SKM-1 (cell line): ENCODE results near the gene NSUN4.
A peak's percentile ranks its signal among the peaks of the same experiment; 100 is the strongest.
"Not testable (repeated sequence)": the region's sequence is repeated elsewhere in the genome, so short reads cannot be mapped to it uniquely, and the experiment has no call there.

ENCODE experiments used
- DNase-seq: peaks from one replicate; lab custom pipeline; 2025; ENCODE audit not compliant: unreplicated experiment; lab: John Stamatoyannopoulos, UW

NSUN4 gene

DNA sequence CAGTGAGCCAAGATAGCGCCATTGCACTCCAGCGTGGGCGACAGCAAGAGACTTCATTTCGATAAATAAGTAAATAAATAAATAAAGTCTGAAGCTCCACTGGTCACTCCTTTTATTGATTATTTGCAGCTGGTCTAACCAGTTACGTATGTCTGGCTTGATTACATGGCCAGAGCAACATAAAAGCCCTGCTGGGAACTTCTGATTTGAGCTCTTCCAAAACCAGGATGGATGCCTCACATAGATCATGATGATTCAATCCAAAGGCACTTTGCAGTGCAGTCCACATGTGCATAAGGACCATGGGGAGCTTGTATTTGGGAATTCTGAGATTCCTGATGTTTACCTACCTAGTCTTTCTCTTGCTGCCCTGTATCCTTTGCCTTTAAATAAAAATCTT lies 24.0 kb downstream of the NSUN4 start:
- no peak for DNase-seq

- DNase-seq = not testable (repeated sequence)
Observed at GRCh38 chr1:46365796-46366195, 25.2 kb downstream of the NSUN4 start.

DNA sequence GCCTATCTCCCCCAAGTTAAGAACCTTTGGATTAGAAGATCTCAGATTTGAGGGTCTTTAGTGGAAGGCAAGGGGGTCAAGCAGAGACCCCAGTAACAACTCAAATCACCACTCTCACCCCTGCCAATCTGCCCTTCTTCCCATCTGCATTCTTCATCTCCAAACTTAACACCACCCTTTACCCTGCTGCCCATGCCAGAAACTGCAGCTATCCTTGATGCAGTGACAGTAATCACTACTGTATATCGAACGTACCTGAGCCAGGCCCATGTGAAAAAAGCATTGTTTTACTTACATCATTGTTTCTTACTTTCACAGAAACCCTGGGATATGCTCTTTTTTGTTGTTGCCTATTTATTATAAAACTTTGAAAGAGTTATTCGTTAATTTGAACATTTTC lies 26.5 kb downstream of the NSUN4 start:
- no peak for DNase-seq

- not testable (repeated sequence) for DNase-seq
Observed at GRCh38 chr1:46367701-46368100, 27.1 kb downstream of the NSUN4 start.

DNA sequence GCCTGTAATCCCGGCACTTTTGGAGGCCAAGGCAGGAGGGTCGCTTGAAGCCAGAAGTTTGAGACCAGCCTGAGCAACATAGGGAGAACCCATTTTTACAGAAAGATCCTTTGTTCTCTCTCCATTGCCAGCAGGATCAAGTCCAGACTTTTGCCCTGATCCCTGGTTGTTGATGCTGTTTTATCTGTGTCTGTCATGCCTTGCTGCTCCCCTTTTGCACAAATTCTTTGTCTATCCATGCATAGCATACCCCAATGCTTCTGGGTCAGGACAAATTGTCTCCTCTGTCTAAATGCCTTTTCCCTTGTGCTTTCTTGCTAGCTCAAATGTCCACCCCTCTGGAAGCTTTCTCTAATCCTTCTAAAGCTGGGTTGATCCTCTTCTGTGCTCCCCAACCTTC lies 28.2 kb downstream of the NSUN4 start:
- DNase-seq = no peak

- no peak for DNase-seq
Observed at GRCh38 chr1:46369542-46370213, 29.1 kb downstream of the NSUN4 start.

- no peak for DNase-seq
Observed at GRCh38 chr1:46370214-46370633, 29.6 kb downstream of the NSUN4 start.

DNA sequence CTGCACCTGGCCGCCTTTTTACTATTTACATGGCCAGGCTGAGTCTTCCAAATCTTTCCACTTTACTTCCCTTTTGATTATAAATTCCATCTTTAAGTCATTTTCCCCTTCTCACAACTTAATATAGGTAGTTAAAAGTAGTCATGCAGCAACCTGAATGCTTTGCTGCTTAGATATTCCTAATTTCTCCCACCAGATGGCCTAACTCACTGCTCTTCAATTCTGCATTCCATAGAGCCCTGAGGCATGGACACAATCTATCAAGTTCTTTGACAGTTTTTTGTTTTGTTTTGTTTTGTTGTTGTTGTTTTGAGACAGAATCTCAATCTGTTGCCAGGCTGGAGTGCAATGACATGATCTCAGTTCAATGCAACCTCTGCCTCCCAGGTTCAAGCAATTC lies 31.8 kb downstream of the NSUN4 start:
- DNase-seq = no peak

DNA sequence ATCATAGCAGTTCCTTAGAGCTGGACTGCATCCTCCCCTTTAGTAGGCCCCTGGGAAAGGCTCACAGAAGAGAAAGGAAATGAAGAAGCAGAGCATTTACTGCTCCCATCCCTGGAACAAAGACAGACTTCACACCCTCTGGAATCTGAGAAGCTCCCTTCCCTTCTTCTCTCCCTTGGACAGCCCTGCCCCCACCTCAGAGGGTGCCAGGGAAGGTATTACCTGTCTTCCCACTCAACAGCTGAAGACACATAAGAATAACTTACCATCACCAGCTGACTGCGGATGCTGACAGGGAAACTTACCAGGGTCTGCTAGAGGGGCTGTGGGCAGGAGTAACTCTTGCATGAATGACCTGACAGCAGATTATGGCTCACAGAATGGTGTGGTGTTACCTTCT lies 39.4 kb downstream of the NSUN4 start:
- DNase-seq = no peak

DNA sequence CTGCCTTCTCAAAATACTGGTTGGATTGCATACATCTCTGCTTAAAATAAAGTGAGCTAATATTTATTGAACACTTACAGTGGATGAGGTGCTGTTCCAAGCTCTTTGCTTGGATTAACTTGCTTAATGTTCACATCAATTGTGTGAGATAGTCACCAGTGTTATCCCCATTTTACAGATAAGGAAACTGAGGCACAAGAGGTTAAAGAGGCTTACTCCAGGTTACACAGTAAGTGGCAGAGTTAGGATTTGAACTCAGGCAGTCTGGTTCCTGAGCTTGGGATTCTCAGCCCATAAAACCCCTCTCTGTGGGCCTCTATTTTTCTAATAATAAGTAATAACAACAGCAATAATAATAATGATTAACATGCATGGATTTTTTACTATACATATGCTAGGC lies 39.9 kb downstream of the NSUN4 start:
- DNase-seq = no peak

DNA sequence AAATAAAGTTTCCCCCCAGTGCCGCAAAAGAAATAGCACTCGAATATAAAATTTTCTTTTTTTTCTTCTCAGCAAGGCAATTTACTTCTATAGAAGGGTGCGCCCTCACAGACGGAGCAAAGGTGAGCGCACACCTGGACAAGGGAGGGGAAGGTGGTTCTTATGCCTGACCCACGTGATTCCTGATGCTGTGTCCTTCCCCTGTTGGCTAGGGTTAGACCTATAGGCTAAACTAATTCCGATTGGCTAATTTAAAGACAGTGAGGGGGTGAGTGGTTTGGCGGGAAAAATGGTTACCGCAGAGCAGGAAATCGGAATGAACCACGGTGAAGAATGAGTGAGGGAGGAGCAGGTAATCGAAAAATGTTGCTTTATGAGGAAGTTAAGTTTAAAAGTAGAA lies 52.9 kb downstream of the NSUN4 start:
- DNase-seq = no peak

DNA sequence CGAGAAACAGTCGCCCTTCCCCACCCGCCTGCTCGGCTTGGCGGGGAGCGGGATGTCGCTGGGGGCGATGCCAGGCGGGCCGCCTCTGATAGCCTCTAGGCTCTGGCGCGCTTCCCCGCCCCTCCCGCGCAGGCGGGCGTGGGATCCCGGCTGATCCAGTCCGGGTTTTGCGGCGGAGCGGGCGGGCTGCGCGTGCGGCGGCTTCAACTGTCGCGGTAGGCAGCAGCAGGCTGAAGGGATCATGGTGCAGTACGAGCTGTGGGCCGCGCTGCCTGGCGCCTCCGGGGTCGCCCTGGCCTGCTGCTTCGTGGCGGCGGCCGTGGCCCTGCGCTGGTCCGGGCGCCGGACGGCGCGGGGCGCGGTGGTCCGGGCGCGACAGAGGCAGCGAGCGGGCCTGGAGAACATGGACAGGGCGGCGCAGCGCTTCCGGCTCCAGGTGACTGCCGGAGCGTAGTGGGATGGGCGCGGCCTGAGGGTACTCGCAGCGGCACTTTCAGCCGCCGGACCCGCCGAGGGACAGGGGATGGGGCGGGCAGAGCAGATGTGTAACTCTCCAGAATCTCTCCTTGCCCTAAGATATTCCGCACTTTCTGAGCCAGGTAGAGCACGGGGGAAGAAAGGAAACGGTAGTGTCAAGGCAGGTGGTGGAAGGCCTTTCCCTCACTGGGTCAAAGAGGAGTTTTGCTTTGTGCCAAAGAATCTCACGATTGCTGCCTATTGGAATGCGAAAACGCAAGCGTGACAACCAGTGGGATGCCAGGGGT lies 53.7 kb downstream of the NSUN4 start, which contains the start of gene FAAH:
FAAH (plus strand) TSS at position 210 of the 764 bp plus-strand sequence; CDS start at position 242, 32 bp downstream.
- DNase-seq = peak; percentile 52

- DNase-seq = no peak
Observed at GRCh38 chr1:46394872-46395465, 54.4 kb downstream of the NSUN4 start.

- no peak for DNase-seq
Observed at GRCh38 chr1:46396441-46397398, 56.1 kb downstream of the NSUN4 start.

- no peak for DNase-seq
Observed at GRCh38 chr1:46399307-46399706, 58.7 kb downstream of the NSUN4 start.

GRCh38 chr1:46400421-46400820 lies 59.8 kb downstream of the NSUN4 start:
- DNase-seq = no peak

DNA sequence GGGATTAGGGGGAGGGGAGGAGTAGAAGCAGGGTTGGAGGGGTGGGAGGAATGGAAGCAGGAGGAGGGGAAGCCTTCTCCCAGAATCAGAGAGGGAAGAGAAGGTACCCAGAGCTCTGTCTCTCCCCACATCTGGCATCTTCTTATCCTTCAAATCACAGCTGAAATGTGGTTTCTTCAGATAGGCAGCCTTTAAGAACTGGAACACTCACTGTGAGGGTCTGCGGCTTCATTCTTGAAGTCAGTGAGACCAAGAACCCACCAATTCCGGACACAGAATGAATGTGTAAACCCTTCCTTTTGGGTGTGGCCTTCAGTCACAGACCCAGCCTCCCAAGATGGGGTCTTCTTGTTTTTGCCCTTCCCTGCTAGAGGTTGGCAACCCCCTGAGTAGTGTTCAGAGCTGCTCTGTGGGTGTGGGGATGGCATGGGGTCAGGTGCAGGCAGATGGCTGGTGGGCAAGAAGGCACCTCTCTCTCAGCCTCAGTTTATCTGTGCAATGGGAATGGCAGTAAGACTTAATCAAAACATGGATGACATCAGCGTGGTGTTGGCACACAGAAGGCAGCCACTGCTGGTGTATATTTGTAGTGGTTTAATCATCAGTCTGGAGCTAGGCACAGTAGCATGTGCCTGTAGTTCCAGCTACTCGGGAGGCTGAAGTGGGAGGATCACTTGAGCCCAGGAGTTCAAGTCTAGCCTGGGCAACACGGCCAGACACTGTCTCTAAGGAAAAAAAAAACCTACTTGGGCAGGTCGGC lies 60.7 kb downstream of the NSUN4 start:
- DNase-seq = no peak

GRCh38 chr1:46401964-46402626 lies 61.5 kb downstream of the NSUN4 start:
- DNase-seq = no peak

DNA sequence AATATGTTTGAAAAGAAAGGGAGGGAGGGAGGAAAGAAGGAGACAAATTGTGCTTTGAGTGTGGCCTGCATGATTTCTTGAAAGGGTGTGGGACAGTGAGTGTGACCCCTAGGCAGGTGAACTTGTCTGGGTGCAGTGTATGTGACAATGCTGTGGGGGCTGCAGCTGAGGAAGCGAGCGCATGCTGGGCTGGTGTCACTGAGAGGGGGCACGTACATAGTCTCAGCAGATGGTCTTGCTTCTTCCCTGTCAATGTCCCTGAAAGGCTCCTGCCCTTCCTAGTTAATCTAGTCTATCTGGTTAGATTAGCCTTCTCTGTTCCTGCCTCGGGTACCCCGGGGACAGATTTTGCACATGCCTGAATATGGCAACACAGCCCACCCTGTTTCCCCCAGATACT lies 63.3 kb downstream of the NSUN4 start:
- DNase-seq = no peak
